Liver (tissue), 3 donors: ENCODE measurements around the gene ABCA1.

Experiments used
- EGR1 ChIP-seq, 2 donors: IDR thresholded peaks; 2 replicates each; pipeline ENCODE4 v1.6.1; 2016 to 2018; ENCODE audit warnings: antibody characterized with exemption in 2 of 2, low read depth in 2 of 2
- GABPA ChIP-seq, 2 donors: IDR thresholded peaks in 1 of 2; conservative IDR thresholded peaks in 1 of 2; 2 replicates each; pipeline ENCODE4 v1.6.1; 2016; ENCODE audit warnings: antibody characterized with exemption in 2 of 2, mild to moderate bottlenecking in 1 of 2, moderate library complexity in 1 of 2
- JUND ChIP-seq, 2 donors: IDR thresholded peaks; 2 replicates each; pipeline ENCODE4 v1.6.1; 2016; ENCODE audit warnings: antibody characterized with exemption in 2 of 2
- NR2F2 ChIP-seq: IDR thresholded peaks from 2 replicates; pipeline ENCODE4 v1.6.1; 2016; ENCODE audit warnings: antibody characterized with exemption
- RAD21 ChIP-seq, 2 donors: IDR thresholded peaks; 2 replicates each; pipeline ENCODE4 v1.6.1; 2016; ENCODE audit warnings: antibody characterized with exemption in 2 of 2, mild to moderate bottlenecking in 2 of 2
- RXRA ChIP-seq, 2 donors: IDR thresholded peaks; 2 replicates each; pipeline ENCODE4 v1.6.1; 2017 to 2018; ENCODE audit warnings: antibody characterized with exemption in 2 of 2, mild to moderate bottlenecking in 1 of 2
- SP1 ChIP-seq: IDR thresholded peaks from 2 replicates; pipeline ENCODE4 v1.6.1; 2018; ENCODE audit warnings: antibody characterized with exemption, mild to moderate bottlenecking
- TAF1 ChIP-seq: conservative IDR thresholded peaks from 2 replicates; pipeline ENCODE4 v1.6.1; 2016; ENCODE audit warnings: antibody characterized with exemption, mild to moderate bottlenecking
- YY1 ChIP-seq: IDR thresholded peaks from 2 replicates; pipeline ENCODE4 v1.6.1; 2016; ENCODE audit warnings: antibody characterized with exemption, mild to moderate bottlenecking
- TF ChIP-seq, protein P1 (sequence below): fragments of 150-350 bp; IDR thresholded peaks from 2 replicates; pipeline ENCODE4 v1.5.1; 2017; ENCODE audit warnings: improper control_type of control experiment, low read depth, low read length; ENCODE audit not compliant: missing input control
- TF ChIP-seq, protein P2 (sequence below): IDR thresholded peaks from 2 replicates; pipeline ENCODE4 v1.6.1; 2016; ENCODE audit warnings: antibody characterized with exemption
- TF ChIP-seq, protein P3 (sequence below): IDR thresholded peaks from 2 replicates; pipeline ENCODE4 v1.6.1; 2016; ENCODE audit warnings: antibody characterized with exemption
- TF ChIP-seq, protein P4 (sequence below): IDR thresholded peaks from 2 replicates; pipeline ENCODE4 v1.6.1; 2016; ENCODE audit warnings: antibody characterized with exemption, mild to moderate bottlenecking
- TF ChIP-seq, protein P5 (sequence below): IDR thresholded peaks from 2 replicates; pipeline ENCODE4 v1.6.1; 2016; ENCODE audit warnings: antibody characterized with exemption
- donor health status: healthy.
- donor health status: healthy.

DNA sequence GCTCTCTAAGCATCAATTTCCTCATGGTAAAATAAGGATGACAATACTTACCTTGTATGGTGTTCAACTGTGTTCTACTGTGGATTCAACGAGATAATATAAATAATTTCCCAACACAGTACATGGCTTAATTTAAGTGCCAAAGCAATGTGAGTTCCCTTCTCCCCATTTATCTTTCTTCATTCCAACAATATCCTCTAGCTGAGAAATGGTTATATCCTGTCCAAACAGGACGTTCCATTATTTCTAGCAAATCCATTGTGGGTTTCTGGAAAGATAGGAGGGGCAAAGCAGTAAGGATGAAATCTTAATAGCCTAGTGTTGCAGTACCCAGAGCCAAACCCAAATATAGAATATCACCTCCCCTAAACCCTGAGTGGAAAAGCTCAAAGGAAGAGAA, 22.0 kb downstream of the ABCA1 start:
- TF ChIP-seq, protein P1, sequence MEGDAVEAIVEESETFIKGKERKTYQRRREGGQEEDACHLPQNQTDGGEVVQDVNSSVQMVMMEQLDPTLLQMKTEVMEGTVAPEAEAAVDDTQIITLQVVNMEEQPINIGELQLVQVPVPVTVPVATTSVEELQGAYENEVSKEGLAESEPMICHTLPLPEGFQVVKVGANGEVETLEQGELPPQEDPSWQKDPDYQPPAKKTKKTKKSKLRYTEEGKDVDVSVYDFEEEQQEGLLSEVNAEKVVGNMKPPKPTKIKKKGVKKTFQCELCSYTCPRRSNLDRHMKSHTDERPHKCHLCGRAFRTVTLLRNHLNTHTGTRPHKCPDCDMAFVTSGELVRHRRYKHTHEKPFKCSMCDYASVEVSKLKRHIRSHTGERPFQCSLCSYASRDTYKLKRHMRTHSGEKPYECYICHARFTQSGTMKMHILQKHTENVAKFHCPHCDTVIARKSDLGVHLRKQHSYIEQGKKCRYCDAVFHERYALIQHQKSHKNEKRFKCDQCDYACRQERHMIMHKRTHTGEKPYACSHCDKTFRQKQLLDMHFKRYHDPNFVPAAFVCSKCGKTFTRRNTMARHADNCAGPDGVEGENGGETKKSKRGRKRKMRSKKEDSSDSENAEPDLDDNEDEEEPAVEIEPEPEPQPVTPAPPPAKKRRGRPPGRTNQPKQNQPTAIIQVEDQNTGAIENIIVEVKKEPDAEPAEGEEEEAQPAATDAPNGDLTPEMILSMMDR: no peak
- TF ChIP-seq EGR1 (IDR thresholded peaks at IDR 0.05; ENCODE audit: low read depth in 2 of 2) (no peak), SP1 (no peak), RAD21 (IDR thresholded peaks at IDR 0.05) (no peak), GABPA (IDR thresholded peaks at IDR 0.05 in 1 of 2, conservative IDR thresholded peaks at IDR 0.05 in 1 of 2) (no peak), NR2F2 (no peak), TAF1 (peak; percentile 36), YY1 (no peak), RXRA (IDR thresholded peaks at IDR 0.05) (no peak), JUND (IDR thresholded peaks at IDR 0.05) (no peak)
- TF ChIP-seq, protein P2, sequence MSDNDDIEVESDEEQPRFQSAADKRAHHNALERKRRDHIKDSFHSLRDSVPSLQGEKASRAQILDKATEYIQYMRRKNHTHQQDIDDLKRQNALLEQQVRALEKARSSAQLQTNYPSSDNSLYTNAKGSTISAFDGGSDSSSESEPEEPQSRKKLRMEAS: no peak
- TF ChIP-seq, protein P3, sequence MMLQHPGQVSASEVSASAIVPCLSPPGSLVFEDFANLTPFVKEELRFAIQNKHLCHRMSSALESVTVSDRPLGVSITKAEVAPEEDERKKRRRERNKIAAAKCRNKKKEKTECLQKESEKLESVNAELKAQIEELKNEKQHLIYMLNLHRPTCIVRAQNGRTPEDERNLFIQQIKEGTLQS: no peak
- TF ChIP-seq, protein P4, sequence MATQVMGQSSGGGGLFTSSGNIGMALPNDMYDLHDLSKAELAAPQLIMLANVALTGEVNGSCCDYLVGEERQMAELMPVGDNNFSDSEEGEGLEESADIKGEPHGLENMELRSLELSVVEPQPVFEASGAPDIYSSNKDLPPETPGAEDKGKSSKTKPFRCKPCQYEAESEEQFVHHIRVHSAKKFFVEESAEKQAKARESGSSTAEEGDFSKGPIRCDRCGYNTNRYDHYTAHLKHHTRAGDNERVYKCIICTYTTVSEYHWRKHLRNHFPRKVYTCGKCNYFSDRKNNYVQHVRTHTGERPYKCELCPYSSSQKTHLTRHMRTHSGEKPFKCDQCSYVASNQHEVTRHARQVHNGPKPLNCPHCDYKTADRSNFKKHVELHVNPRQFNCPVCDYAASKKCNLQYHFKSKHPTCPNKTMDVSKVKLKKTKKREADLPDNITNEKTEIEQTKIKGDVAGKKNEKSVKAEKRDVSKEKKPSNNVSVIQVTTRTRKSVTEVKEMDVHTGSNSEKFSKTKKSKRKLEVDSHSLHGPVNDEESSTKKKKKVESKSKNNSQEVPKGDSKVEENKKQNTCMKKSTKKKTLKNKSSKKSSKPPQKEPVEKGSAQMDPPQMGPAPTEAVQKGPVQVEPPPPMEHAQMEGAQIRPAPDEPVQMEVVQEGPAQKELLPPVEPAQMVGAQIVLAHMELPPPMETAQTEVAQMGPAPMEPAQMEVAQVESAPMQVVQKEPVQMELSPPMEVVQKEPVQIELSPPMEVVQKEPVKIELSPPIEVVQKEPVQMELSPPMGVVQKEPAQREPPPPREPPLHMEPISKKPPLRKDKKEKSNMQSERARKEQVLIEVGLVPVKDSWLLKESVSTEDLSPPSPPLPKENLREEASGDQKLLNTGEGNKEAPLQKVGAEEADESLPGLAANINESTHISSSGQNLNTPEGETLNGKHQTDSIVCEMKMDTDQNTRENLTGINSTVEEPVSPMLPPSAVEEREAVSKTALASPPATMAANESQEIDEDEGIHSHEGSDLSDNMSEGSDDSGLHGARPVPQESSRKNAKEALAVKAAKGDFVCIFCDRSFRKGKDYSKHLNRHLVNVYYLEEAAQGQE: no peak
- TF ChIP-seq, protein P5, sequence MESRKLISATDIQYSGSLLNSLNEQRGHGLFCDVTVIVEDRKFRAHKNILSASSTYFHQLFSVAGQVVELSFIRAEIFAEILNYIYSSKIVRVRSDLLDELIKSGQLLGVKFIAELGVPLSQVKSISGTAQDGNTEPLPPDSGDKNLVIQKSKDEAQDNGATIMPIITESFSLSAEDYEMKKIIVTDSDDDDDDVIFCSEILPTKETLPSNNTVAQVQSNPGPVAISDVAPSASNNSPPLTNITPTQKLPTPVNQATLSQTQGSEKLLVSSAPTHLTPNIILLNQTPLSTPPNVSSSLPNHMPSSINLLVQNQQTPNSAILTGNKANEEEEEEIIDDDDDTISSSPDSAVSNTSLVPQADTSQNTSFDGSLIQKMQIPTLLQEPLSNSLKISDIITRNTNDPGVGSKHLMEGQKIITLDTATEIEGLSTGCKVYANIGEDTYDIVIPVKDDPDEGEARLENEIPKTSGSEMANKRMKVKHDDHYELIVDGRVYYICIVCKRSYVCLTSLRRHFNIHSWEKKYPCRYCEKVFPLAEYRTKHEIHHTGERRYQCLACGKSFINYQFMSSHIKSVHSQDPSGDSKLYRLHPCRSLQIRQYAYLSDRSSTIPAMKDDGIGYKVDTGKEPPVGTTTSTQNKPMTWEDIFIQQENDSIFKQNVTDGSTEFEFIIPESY: no peak
